GM12892 (cell line): ENCODE data around the gene TMEM59.
A peak's percentile ranks its signal among the peaks of the same experiment; 100 is the strongest.
"Not testable (repeated sequence)": the region's sequence is repeated elsewhere in the genome, so short reads cannot be mapped to it uniquely, and the experiment has no call there.

ENCODE experiments used
- DNase-seq: peaks from one replicate; pipeline ENCODE4 v3.0.0; 2011; ENCODE audit not compliant: insufficient read length
- FAIRE-seq: peaks from 2 replicates; lab custom pipeline; 2011; peaks lifted over from hg19 to GRCh38; lab: Jason Lieb, UNC
- POLR2A ChIP-seq: IDR thresholded peaks from 2 replicates; pipeline ENCODE4 v1.6.1; 2011; ENCODE audit warnings: low read depth, low read length, control low read depth
- POLR2AphosphoS5 ChIP-seq: IDR thresholded peaks from 2 replicates; pipeline ENCODE4 v1.6.1; 2011; ENCODE audit warnings: low read depth, low read length, control low read depth
- TAF1 ChIP-seq: IDR thresholded peaks from 2 replicates; pipeline ENCODE4 v1.6.1; 2011; ENCODE audit warnings: low read depth, mild to moderate bottlenecking, control low read depth, low read length, borderline replicate concordance

The TMEM59 gene

GRCh38 chr1:54084794-54085193 lies 31.8 kb upstream of the TMEM59 start:
- DNase-seq (no peak), FAIRE-seq (no peak)
- TF ChIP-seq POLR2AphosphoS5 (no peak), POLR2A (no peak), TAF1 (no peak)

DNA sequence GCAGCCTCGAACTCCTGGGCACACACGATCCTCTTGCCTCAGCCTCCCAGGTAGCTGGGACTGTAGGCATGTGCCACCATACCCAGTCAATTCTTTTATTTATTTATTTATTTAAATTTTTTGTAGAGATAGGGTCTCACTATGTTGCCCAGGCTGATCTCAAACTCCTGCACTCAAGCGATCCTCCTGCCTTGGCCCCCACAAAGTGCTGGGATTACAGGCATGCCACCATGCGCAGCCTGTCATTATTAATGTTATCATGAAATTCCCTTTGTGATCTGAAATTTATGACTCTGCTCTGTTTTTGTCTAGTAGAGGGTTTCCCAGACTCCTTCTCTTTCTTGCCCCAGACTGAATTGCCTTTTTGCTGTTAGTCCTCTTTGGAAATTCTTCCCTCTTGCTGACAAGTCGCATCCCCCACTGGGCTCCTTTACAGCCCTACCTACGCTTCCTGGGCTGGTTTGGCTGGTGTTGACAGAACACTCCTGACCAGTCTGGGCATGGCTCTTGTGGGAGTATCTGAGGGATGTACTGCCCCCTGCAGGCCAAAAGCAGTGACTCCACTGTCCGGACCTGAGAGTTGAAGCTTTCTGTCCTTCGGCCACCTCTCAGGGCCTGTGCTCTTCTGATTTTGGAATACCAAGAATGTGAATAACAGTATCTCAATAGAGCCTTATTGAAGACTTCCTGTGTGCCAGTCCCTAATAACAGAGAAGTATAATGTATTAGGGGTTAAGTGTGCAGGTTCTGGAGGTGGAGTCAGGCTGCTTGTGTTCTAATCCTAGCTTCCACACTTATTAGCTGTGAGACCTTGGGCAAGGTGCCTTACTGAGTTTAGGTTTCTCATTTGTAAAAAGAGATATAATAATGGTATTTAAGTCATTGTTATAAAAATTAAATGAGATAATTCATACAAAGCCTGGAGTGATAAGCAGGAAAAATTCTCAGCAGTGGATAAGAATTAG lies 28.6 kb upstream of the TMEM59 start:
- DNase-seq (peak; percentile 28), FAIRE-seq (peak; percentile 90)
- TF ChIP-seq POLR2A (no peak), TAF1 (no peak), POLR2AphosphoS5 (no peak)

DNA sequence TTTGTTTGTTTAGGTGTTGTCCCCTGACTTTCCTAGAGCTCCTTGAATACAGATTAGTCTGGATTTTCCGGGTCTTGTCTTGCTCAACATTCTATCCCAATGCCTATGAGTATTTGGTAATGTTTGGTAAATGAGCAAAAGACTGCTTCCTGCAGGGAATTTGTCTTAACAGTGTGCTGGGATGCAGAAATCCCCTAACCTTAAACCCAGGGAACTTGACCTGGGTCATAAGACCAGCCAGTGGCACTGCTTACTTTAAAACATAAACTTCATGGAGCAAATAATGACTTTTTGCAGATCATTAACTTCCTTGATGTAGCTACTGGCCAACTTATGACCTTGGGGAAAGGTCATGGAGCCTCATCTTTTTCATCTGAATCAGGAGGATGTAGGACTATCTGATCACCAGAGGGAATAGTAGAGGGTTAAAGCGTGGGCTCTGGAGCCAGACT lies 27.6 kb upstream of the TMEM59 start:
- DNase-seq (no peak), FAIRE-seq (no peak)
- no peak for TF ChIP-seq TAF1
- TF ChIP-seq POLR2A: no peak
- no peak for TF ChIP-seq POLR2AphosphoS5

DNA sequence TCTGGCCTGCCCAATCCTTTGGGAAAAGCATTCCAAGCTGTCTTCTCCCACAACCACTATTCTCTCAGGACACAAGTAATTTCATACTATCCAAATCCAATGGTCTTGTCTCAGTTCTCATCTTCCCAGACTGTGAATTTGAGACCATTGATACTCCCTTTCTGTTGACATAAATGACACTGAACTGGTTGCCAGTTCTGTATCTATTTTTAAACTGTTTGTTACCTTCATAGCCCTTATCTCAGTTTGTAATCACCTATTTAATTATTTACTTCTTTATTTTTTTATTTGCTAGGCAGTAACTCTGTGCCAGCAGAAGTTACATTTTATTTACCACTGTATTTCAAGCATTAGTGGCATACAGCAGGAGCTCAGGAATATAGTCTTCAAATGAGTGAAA lies 24.4 kb upstream of the TMEM59 start:
- no peak for FAIRE-seq
- TF ChIP-seq POLR2A (no peak), POLR2AphosphoS5 (no peak), TAF1 (no peak)
- no peak for DNase-seq

DNA sequence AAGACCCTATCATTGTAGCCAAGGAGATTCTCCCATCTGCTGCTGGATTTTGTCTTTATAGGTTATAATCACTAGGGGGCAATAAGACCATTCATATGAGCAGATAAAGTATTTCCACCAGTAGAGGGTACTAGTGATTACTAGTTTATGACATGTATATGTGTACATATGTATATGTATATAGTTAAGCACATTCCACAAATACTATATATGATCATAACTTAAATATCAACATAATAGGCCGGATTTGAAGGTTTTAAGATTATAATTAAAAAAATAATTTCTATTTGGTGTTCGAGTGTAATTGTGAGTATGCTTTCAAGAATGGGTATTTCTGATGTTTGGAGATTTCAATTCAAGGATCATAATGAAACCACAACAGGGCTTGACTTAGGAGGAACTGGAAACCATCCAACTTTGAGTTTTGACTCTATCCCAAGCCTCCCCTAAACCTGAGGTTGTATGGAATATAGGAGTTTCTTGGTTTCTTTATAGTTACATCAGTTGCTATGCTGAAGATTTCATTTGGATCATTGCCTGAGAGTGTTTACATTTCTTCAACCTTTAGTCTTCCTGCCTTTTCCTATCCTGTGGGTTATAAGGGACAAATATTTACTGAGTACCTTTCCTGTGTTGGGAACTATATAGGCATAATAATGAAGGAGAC lies 17.3 kb upstream of the TMEM59 start:
- DNase-seq (no peak), FAIRE-seq (peak; percentile 92)
- TF ChIP-seq TAF1: no peak
- TF ChIP-seq POLR2AphosphoS5: no peak
- TF ChIP-seq POLR2A: no peak

DNA sequence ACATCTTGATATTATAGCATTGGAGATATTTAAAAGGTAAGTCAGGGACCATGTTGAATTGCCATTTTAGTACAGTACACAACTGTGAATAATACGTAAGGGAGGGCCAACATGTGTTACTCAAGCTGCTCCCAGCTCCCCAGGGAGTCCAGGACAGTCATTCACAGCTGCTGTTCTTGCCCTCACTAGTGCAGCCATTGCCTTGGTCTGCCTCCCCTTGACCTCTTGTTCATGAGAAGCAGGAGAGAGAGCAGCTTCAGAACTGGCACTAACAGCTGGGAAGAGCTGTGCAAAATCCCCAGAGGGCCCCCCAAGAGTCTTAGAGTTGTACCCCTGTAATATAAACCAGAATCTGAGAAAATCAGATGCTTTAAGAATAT lies 16.8 kb upstream of the TMEM59 start:
- DNase-seq (no peak), FAIRE-seq (no peak)
- TF ChIP-seq POLR2AphosphoS5 (no peak), POLR2A (no peak)

GRCh38 chr1:54064299-54064698 lies 11.3 kb upstream of the TMEM59 start:
- FAIRE-seq (no peak), DNase-seq (no peak)
- TF ChIP-seq TAF1: no peak
- TF ChIP-seq POLR2AphosphoS5: no peak
- no peak for TF ChIP-seq POLR2A

GRCh38 chr1:54054438-54054749 lies 1.4 kb upstream of the TMEM59 start:
- TF ChIP-seq POLR2A (no peak), POLR2AphosphoS5 (no peak), TAF1 (no peak)
- DNase-seq (no peak), FAIRE-seq (peak; percentile 51)

- TF ChIP-seq POLR2AphosphoS5: no peak
- no peak for TF ChIP-seq POLR2A
- no peak for TF ChIP-seq TAF1
- no peak for DNase-seq
- FAIRE-seq: no peak
Observed at GRCh38 chr1:54053745-54054437, 887 bp upstream of the TMEM59 start.

DNA sequence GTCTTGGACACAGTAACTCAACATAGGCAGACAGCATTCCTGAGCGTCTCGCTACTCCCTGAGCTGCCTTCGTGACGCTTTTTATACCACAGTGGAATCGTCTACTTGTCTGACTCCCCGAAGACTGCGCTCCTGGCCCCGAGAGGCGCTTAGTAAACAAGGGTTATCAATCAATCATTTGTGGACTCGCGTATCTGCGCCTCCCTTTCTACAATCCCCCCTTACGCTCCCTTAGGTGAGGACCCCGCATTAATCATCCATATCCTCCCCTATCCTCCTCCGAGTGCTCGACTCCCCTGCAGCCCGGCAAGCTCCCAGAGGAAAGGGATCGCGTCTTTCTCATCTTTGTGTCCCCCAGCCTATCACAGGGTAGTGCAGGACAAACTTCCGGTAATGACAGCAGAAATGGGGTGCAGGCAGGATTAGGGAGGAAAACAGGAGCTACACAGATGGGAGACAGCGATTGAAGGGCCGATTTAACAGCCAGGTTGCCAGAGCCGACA lies 522 bp downstream of the TMEM59 start:
- TF ChIP-seq TAF1 (no peak), POLR2AphosphoS5 (no peak), POLR2A (no peak)
- DNase-seq: peak; percentile 29
- FAIRE-seq: peak; percentile 42

- TF ChIP-seq POLR2A (no peak), TAF1 (no peak), POLR2AphosphoS5 (no peak)
- FAIRE-seq (peak; percentile 40), DNase-seq (no peak)
Observed at GRCh38 chr1:54051933-54052430, 1.0 kb downstream of the TMEM59 start.

DNA sequence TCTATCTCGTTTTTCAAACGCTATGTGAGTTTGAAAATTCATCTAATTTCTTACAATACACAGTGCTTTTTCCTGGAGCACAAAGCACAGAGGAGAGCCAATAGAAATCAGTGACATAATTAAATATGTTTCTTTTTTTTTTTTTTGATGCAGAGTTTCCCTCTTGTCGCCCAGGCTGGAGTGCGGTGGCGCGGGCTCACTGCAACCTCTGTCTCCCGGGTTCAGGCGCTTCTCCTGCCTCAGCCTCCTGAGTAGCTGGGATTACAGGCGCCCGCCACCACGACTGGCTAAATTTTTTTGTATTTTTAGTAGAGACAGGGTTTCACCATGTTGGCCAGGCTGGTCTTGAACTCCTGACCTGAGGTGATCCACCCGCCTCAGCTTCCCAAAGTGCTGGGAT lies 2.6 kb downstream of the TMEM59 start:
- DNase-seq, FAIRE-seq: not testable (repeated sequence)
